PC-3 (cell line): ENCODE measurements around the gene PRKCD. TPM values are rescaled to one million over a fixed set of nuclear protein-coding genes. Genes with fewer than 3 reads are reported as not detected.

Experiments used
- ATAC-seq: fragments of 200-7000 bp; cut with Tn5 transposase; 2 replicates; pipeline ENCODE4 v1.9.1; 2020; ENCODE audit warnings: mild to moderate bottlenecking, moderate library complexity
- BruUV-seq: library from RNA; stranded (reverse); fragments of 400-500 nt; replicated peaks from 2 replicates; lab custom pipeline; 2021; lab: Mats Ljungman, UMichigan
- CTCF ChIA-PET: fragments of 300-600 bp; sonication (Branson Sonifier 250); formaldehyde crosslinking; loops from one replicate; lab custom pipeline; 2022; ENCODE audit warnings: antibody characterized with exemption; lab: Charles Lee
- POLR2A ChIA-PET: fragments of 300-600 bp; sonication (Branson Sonifier 250); formaldehyde crosslinking; loops from one replicate; lab custom pipeline; 2022; ENCODE audit warnings: antibody characterized with exemption; ENCODE audit not compliant: unreplicated experiment; lab: Charles Lee
- DNase-seq: peaks from one replicate; pipeline ENCODE4 v3.0.0-alpha.2; 2015
- H2AFZ ChIP-seq: fragments of 300-600 bp; sonication (generic); 2 replicates; pipeline ENCODE4 v1.6.0; 2016; ENCODE audit warnings: antibody characterized with exemption, low read length
- H3F3A ChIP-seq: fragments of 300-600 bp; sonication (generic); one replicate; pipeline ENCODE4 v1.6.0; 2017; ENCODE audit warnings: antibody characterized with exemption, low read length, control low read depth, mild to moderate bottlenecking; ENCODE audit not compliant: unreplicated experiment
- H3K27ac ChIP-seq: fragments of 300-600 bp; sonication (generic); 2 replicates; pipeline ENCODE4 v1.5.1; 2016; ENCODE audit warnings: mild to moderate bottlenecking, low read length
- H3K27me3 ChIP-seq: fragments of 300-600 bp; sonication (generic); 2 replicates; pipeline ENCODE4 v1.6.1; 2016; ENCODE audit warnings: low read length, mixed read lengths
- H3K36me3 ChIP-seq: fragments of 300-600 bp; sonication (generic); 2 replicates; pipeline ENCODE4 v1.6.1; 2016; ENCODE audit warnings: low read depth, mixed run types, low read length, mixed read lengths
- H3K4me1 ChIP-seq: fragments of 300-600 bp; sonication (generic); 2 replicates; pipeline ENCODE4 v1.5.1; 2016; ENCODE audit warnings: low read length; ENCODE audit not compliant: insufficient read depth
- H3K4me2 ChIP-seq: fragments of 300-600 bp; sonication (generic); 2 replicates; pipeline ENCODE4 v1.6.0; 2016; ENCODE audit warnings: low read length
- H3K4me3 ChIP-seq: fragments of 300-600 bp; sonication (generic); 2 replicates; pipeline ENCODE4 v1.5.1; 2016; ENCODE audit warnings: mild to moderate bottlenecking, low read length, mixed read lengths
- H3K79me2 ChIP-seq: fragments of 300-600 bp; sonication (generic); 2 replicates; pipeline ENCODE4 v1.6.1; 2017; ENCODE audit warnings: low read length, mixed read lengths
- H3K9ac ChIP-seq: fragments of 300-600 bp; sonication (generic); 2 replicates; pipeline ENCODE4 v1.6.0; 2016; ENCODE audit warnings: mild to moderate bottlenecking, low read length
- H3K9me2 ChIP-seq: fragments of 300-600 bp; sonication (generic); replicated peaks from 2 replicates; pipeline ENCODE4 v1.6.1; 2016; ENCODE audit warnings: mixed run types, low read length, mixed read lengths
- H3K9me3 ChIP-seq: fragments of 300-600 bp; sonication (generic); 2 replicates; pipeline ENCODE4 v1.6.1; 2016; ENCODE audit warnings: low read length, mixed read lengths
- H4K20me1 ChIP-seq: fragments of 300-600 bp; sonication (generic); 2 replicates; pipeline ENCODE4 v1.6.1; 2016; ENCODE audit warnings: low read length, mixed read lengths
- EZH2 ChIP-seq: fragments of 300-600 bp; sonication (generic); IDR thresholded peaks from one replicate; pipeline ENCODE4 v1.6.1; 2017; ENCODE audit warnings: antibody characterized with exemption, mild to moderate bottlenecking, low read length; ENCODE audit not compliant: unreplicated experiment
- EZH2phosphoT487 ChIP-seq: fragments of 300-600 bp; sonication (generic); IDR thresholded peaks from 2 replicates; pipeline ENCODE4 v1.6.1; 2018; ENCODE audit warnings: mild to moderate bottlenecking, antibody characterized with exemption, low read length, borderline replicate concordance
- intact Hi-C: fragments of 100-400 bp; cut with micrococcal nuclease; formaldehyde crosslinking; loops from 2 replicates; pipeline ENCODE4 v1.9.0; 2023
- total RNA-seq: library from RNA; depleted of rRNA; stranded (reverse); fragments of >200 nt; gene quantifications from 2 replicates; pipeline ENCODE4 v1.2.3, GENCODE V29; 2014
- TF ChIP-seq, protein P1 (sequence below): fragments of 300-600 bp; sonication (generic); conservative IDR thresholded peaks from 2 replicates; pipeline ENCODE4 v1.5.1; 2017; ENCODE audit warnings: antibody characterized with exemption, low read depth, mild to moderate bottlenecking, low read length

The PRKCD gene
- total RNA-seq, 1 experiment from 2014 or later: 7.8 TPM

DNA sequence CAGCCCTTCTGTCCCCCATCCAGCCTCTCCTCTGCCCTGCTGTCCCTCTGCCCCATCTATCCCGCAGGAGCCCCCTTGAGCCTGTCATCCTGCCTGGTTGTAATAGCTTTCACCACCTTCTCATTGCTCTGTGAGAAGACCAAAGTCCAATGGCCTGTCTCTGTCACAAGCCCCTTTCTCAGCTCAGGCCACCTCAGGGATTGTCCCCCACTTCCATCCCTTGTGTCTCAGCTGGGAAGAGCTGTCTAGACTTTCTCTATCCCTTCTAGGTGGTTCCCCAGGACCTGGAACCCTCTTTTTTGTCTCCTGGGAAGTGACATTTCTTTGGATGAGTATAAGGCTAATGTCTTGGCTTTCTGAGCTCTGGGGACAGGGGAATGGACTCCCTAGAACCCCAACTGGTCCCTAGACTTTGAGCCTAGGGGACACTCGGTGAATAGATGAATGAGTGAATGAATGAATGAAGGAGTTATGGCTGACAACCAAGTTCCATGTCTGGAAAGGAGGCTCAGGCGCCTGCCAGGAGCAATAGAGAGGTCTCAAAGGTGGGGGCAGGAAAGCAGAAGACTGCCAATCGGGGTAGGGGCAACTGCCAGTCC lies 849 bp upstream of the PRKCD start:
- H3K4me2 ChIP-seq: peak overlapping the region; percentile 93
- peaks cover 5% of the 10 kb centered on the region for H3F3A ChIP-seq
- no peaks in the 10 kb centered on the region for H3K9me3 ChIP-seq
- H3K79me2 ChIP-seq: peaks cover 38% of the 10 kb centered on the region
- no peak for TF ChIP-seq EZH2phosphoT487
- no peak for TF ChIP-seq EZH2
- TF ChIP-seq, protein P1, sequence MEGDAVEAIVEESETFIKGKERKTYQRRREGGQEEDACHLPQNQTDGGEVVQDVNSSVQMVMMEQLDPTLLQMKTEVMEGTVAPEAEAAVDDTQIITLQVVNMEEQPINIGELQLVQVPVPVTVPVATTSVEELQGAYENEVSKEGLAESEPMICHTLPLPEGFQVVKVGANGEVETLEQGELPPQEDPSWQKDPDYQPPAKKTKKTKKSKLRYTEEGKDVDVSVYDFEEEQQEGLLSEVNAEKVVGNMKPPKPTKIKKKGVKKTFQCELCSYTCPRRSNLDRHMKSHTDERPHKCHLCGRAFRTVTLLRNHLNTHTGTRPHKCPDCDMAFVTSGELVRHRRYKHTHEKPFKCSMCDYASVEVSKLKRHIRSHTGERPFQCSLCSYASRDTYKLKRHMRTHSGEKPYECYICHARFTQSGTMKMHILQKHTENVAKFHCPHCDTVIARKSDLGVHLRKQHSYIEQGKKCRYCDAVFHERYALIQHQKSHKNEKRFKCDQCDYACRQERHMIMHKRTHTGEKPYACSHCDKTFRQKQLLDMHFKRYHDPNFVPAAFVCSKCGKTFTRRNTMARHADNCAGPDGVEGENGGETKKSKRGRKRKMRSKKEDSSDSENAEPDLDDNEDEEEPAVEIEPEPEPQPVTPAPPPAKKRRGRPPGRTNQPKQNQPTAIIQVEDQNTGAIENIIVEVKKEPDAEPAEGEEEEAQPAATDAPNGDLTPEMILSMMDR: no peak
- ChIA-PET POLR2A (interaction anchor here (0.6 to 1.1 kb wide), 6 partner anchors 10 to 88 kb away, joined by 3 to 5 read pairs (median 4); no protein-coding TSS in a partner anchor), CTCF (interaction anchor here (0.6 to 1.4 kb wide), 6 partner anchors 15 to 94 kb away, joined by 3 to 16 read pairs (median 4); no protein-coding TSS in a partner anchor)
- intact Hi-C loops: loop anchor here (1.0 to 2.0 kb wide), 3 partner anchors 15 to 30 kb away; partner anchors contain the start of gene RFT1
- peaks cover 16% of the 10 kb centered on the region; the same call in 1 of the 2 replicates for H4K20me1 ChIP-seq
- BruUV-seq: TSS peak; percentile 74
- DNase-seq: no peak
- H3K27ac ChIP-seq: peak overlapping the region; percentile 74
- peaks cover 49% of the 10 kb centered on the region for H3K4me1 ChIP-seq
- H3K9ac ChIP-seq: peak overlapping the region; percentile 77; the same call in 1 of the 2 replicates
- no peak for ATAC-seq
- H3K9me2 ChIP-seq: no peaks in the 10 kb centered on the region
- H2AFZ ChIP-seq: peak overlapping the region; percentile 84; the same call in 1 of the 2 replicates
- H3K4me3 ChIP-seq: peak overlapping the region; percentile 96
- H3K36me3 ChIP-seq: no peaks in the 10 kb centered on the region
- H3K27me3 ChIP-seq: no peaks in the 10 kb centered on the region

DNA sequence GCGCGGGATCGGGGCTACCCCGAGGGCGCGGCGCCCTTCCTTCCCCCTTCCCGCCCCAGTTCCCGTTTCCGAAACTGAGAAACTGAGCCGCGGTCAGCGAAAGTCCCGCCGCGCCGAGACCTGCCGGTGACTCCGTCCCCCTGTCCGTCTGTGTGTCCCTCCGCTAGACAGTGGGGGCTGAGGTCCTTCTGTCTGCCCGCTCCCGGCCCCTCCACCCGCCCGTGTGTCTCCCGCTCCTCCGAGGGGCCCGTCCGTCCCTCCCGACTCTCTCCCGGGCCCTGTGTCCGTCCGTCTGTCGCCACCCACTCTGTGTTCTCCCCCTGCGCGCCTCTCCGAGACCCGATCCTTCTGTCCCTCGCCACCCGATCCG lies 426 bp downstream of the PRKCD start:
- H3K4me2 ChIP-seq: peak overlapping the region; percentile 87
- intact Hi-C loops: loop anchor here (2.0 kb wide), 1 partner anchor 17 kb away; no protein-coding TSS in a partner anchor
- POLR2A ChIA-PET: interaction anchor here (0.5 kb wide), 1 partner anchor 16 kb away, joined by 4 read pairs; no protein-coding TSS in a partner anchor
- H3K4me1 ChIP-seq: peaks cover 43% of the 10 kb centered on the region
- no peaks in the 10 kb centered on the region for H3K9me3 ChIP-seq
- peak overlapping the region; percentile 96 for H3K4me3 ChIP-seq
- no peaks in the 10 kb centered on the region for H3F3A ChIP-seq
- TF ChIP-seq, protein P1: no peak
- TF ChIP-seq EZH2: no peak
- no peak for TF ChIP-seq EZH2phosphoT487
- peaks cover 50% of the 10 kb centered on the region for H3K79me2 ChIP-seq
- no TSS peak for BruUV-seq
- H3K27ac ChIP-seq: no peak overlapping the region
- no peaks in the 10 kb centered on the region for H3K9me2 ChIP-seq
- DNase-seq (no peak), ATAC-seq (peak; percentile 3)
- H3K9ac ChIP-seq: peak overlapping the region; percentile 87
- H3K27me3 ChIP-seq: no peaks in the 10 kb centered on the region
- H4K20me1 ChIP-seq: peaks cover 16% of the 10 kb centered on the region; the same call in 1 of the 2 replicates
- H2AFZ ChIP-seq: peak overlapping the region; percentile 77
- CTCF ChIA-PET: interaction anchor here (1.4 kb wide), 2 partner anchors 27 to 47 kb away, joined by 4 to 16 read pairs; no protein-coding TSS in a partner anchor
- no peaks in the 10 kb centered on the region; the same call in 1 of the 2 replicates for H3K36me3 ChIP-seq
